Left lobe of liver (tissue), 2 donors: ENCODE results near the gene IL1F10. TPM values are rescaled to one million over a fixed set of nuclear protein-coding genes. Genes with fewer than 3 reads are reported as not detected.
A peak's percentile ranks its signal among the peaks of the same experiment; 100 is the strongest.
"Not testable (repeated sequence)": the region's sequence is repeated elsewhere in the genome, so short reads cannot be mapped to it uniquely, and the experiment has no call there.

Source experiments
- ATAC-seq: fragments of 200-7000 bp; cut with Tn5 transposase; one replicate; pipeline ENCODE4 v1.9.1; 2020; ENCODE audit warnings: mild to moderate bottlenecking, moderate library complexity
- DNase-seq: peaks from one replicate; pipeline ENCODE4 v3.0.0-alpha.2; 2020; ENCODE audit warnings: low spot score
- total RNA-seq: library from RNA; stranded (reverse); gene quantifications from one replicate; pipeline ENCODE4 v1.2.1, GENCODE V29; 2021
- donor health status: DM: no; HTN: no; CAD: no; lungs with moderate emphysema.
- donor health status: DM: no; HTN: yes; CAD: no.

Gene IL1F10
- total RNA-seq, 1 donor from 2014 or later = not detected

- peak; percentile 55 for DNase-seq
- peak; percentile 79 for ATAC-seq
Measured at GRCh38 chr2:113080134-113080533, 12.4 kb downstream of the IL1F10 start.

DNA sequence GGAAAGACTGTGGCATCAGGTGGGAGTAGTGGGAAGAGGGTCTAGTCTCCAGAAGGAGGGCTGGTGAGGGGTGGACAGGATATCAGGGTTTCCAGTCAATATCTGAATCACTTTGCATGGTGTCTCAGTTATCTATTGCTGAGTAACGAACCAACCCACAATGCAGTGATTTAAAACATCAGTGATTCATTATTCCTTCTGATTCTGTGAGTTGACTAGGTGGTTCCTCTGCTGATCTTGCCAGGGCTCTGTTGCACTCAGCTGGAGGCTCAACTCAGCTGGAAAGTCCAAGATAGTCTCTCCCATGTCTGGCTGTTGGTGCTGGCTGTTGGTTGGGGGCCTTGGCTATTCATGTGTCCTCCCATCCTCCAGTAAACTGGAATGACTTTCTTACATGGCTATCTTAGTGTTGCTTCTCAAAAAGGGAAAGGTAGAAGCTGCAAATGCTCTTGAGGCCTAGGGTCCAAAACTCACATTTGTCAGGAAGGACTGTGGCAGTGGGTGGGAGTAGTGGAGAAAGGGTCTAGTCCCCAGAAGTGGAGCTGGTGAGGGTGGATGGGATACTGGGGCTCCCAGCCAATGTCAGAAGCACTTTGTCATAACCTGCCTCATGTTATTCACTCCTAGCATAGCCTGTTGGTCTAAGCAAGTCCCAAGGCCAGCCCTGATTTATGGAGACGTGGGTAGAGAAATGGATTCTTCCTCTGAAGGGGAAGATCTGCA, 13.9 kb downstream of the IL1F10 start:
- DNase-seq (no peak), ATAC-seq (no peak)

DNA sequence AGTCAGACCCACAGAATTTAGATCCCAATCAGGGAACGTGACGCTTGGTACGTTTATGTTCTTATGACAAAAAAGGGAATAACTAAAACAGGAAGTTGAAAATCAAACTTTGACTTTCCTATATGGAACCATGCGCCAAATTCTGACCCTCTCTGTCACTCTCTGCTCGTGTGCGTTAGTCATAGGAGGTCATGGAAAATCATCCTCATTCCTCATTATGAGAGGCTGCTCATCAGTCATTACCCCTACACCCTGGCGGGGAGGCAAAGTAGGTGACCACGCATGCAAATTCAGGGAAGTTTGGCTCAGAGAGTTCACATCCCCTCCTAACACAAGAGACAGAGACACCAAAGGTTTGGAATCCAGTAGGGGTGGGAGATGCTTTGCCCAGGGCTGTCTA, 15.5 kb downstream of the IL1F10 start:
- DNase-seq (no peak), ATAC-seq (no peak)

DNA sequence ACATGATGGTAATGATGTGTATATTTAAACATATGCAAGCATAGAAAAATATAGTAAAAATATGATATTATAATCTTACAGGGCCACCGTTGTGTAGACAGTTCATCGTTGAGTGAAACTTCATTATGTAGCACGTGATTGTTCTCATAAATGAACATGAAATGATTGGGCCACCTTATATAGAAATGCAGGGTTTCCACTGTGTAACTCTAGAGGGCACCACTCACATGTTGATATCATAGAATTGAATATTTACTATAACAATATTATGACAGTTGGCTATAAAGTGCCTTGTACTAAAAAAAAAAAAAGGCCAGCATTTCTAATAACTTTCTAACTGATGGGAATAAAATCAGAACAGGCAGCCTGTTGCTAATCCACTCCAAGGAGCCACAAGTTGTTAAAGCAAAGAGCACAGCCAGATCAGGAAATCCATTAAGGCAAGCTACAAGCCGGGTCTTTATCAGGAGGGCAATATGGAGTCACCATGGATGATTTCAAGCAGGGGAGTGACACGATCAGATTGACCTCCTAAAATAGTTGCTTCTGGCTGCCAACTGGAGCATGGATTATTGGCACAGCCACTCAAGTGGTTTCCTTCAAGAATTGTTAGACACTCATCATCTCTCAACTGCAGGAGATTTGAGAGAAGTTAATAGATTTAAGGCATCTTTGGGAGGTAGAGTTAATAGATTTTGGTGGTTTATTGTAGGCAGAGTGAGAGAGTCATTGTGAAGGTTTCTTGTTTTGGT, 16.7 kb downstream of the IL1F10 start:
- ATAC-seq = peak; percentile 55
- no peak for DNase-seq

GRCh38 chr2:113085542-113085941, 17.8 kb downstream of the IL1F10 start:
- no peak for DNase-seq

DNA sequence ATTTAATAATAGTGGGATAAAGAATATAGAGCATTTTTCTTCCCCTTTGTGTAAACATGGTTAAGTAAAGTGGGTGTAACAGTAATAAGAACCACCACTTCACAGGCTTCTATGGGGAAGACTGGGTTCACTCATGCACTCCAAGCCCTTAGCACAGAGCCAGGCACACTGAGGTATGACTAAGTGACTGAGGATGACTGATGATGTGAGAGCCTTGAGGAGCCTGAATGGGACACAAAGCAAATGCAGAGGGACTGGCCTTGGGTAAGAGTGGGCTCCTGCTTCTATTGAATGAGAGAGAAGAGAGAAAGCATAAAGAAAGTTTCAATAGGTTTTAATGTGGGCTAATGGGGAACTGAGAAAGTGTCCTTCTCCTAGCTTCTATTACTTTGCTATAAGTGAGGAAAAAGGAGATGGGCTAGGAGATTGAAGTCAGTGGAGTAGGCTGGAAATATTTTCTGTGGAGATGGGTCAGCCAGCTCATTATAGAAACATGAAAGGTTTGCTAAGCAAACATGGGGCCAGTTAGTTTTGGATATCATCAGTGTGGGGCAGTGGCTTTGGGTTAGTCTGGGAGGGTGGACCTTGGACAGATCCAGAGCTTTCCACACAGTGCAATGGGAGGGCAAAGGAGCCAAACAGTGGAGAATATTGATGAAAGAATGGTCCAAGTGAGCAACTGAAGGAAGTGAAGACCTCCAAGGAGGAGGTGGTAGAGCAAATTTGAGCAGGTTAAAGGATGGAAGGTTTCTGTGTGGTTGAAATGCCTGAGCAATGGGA, 20.6 kb downstream of the IL1F10 start:
- DNase-seq (peak; percentile 79), ATAC-seq (peak; percentile 97)

More at GRCh38 chr2:113085542-113085941, 17.8 kb downstream of the IL1F10 start:
- ATAC-seq = no peak

GRCh38 chr2:113089916-113090315, 22.1 kb downstream of the IL1F10 start:
- DNase-seq = no peak

GRCh38 chr2:113091231-113091896, 23.6 kb downstream of the IL1F10 start:
- DNase-seq = no peak
- ATAC-seq = no peak

More at GRCh38 chr2:113089916-113090315, 22.1 kb downstream of the IL1F10 start:
- no peak for ATAC-seq

DNA sequence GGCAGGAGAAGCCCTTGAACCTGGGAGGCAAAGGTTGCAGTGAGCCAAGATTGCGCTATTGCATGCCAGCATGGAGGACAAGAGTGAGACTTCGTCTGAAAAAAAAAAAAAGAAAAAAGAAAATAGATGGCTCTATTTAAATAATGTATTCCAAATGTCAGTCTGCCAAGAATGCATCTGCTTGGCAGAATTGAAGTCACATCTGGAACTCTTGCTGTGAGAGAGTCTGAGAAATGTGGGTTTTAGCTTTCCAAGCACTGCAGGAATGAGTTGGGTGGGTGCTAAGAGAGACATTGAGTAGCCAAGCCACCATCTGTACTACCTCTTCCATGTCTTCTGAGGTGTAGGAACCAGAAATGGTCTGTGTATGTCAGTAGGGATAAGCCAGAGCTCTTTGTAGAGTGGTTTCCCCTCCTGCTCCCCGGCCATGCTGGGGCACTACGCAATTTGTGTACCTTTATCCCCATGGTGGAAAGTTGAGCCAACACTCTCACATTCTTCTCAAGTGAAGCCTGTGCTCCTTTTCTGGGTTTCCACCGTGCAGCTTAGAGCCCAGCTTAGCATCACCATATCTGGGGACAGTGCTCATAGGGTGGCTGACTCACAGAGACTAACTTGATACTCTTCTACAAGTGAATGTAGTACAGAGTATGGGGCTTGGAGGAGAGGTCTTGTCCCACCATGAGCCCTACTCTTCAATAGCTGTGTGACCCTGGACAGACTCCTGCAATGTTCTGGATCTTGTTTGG, 25.3 kb downstream of the IL1F10 start:
- no peak for ATAC-seq
- no peak for DNase-seq

- no peak for DNase-seq
- ATAC-seq = no peak
Measured at GRCh38 chr2:113093613-113093977, 25.8 kb downstream of the IL1F10 start.

- ATAC-seq, DNase-seq: not testable (repeated sequence)
Measured at GRCh38 chr2:113096306-113096705, 28.5 kb downstream of the IL1F10 start.

GRCh38 chr2:113096842-113097618, 29.3 kb downstream of the IL1F10 start:
- not testable (repeated sequence) for DNase-seq, ATAC-seq

DNA sequence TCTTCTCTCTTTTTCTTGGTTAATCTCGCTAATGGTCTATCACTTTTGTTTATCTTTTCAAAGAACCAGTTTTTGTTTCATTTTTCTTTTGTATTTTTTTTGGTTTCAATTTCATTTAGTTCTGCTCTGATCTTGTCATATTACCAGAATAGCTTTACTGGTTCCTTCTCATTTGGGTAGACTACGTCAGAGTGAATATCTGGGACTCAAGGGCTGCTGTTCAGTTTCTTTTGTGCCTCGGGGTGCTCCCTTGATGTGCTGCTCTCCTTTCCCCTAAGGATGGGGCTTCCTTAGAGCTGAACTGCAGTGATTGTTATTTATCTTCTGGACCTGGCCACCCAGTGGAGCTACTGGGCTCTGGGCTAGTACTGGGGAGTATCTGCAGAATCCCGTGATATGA, 30.3 kb downstream of the IL1F10 start:
- ATAC-seq (no peak), DNase-seq (no peak)

GRCh38 chr2:113098532-113098931, 30.8 kb downstream of the IL1F10 start:
- ATAC-seq = no peak
- no peak for DNase-seq

GRCh38 chr2:113102133-113102532, 34.4 kb downstream of the IL1F10 start:
- DNase-seq (no peak), ATAC-seq (no peak)

GRCh38 chr2:113103277-113103676, 35.5 kb downstream of the IL1F10 start:
- ATAC-seq = no peak

GRCh38 chr2:113104054-113104611, 36.4 kb downstream of the IL1F10 start:
- ATAC-seq = no peak

More at GRCh38 chr2:113103277-113103676, 35.5 kb downstream of the IL1F10 start:
- DNase-seq = no peak

GRCh38 chr2:113105047-113105785, 37.4 kb downstream of the IL1F10 start:
- DNase-seq = no peak
- no peak for ATAC-seq

More at GRCh38 chr2:113104054-113104611, 36.4 kb downstream of the IL1F10 start:
- no peak for DNase-seq
